Right lobe of liver (tissue), 6 donors: ENCODE results near the gene REN. TPM values are rescaled to one million over a fixed set of nuclear protein-coding genes. Genes with fewer than 3 reads are reported as not detected.

Experiments used
- ATAC-seq, 4 donors: fragments of 200-7000 bp; cut with Tn5 transposase; one replicate each; pipeline ENCODE4 v1.9.1; 2020; ENCODE audit warnings: mild to moderate bottlenecking in 4 of 4, moderate library complexity in 4 of 4
- DNase-seq, 3 donors: peaks; one replicate each; pipeline ENCODE4 v3.0.0-alpha.2; 2020
- H3K27ac ChIP-seq, 3 donors: fragments of 200-600 bp; one replicate each; pipeline ENCODE4 v1.8.0; 2022
- H3K27me3 ChIP-seq, 2 donors: fragments of 200-600 bp; one replicate each; pipeline ENCODE4 v1.8.0; 2022
- H3K36me3 ChIP-seq, 4 donors: fragments of 200-600 bp; sonication (generic) in 1 of 4; one replicate each; pipeline versions ENCODE4 v1.5.1 to v1.8.0; 2017 to 2022; ENCODE audit warnings: control low read depth in 1 of 4
- H3K4me1 ChIP-seq, 4 donors: fragments of 200-600 bp; sonication (generic) in 1 of 4; one replicate each; pipeline versions ENCODE4 v1.5.1 to v1.8.0; 2017 to 2022; ENCODE audit warnings: control low read depth in 1 of 4
- H3K4me3 ChIP-seq, 3 donors: fragments of 200-600 bp; one replicate each; pipeline ENCODE4 v1.8.0; 2022
- H3K9me3 ChIP-seq, 4 donors: fragments of 200-600 bp; sonication (generic) in 1 of 4; one replicate each; pipeline versions ENCODE4 v1.5.1 to v1.8.0; 2017 to 2022; ENCODE audit warnings: control low read depth in 1 of 4
- CTCF ChIP-seq, 4 donors: fragments of 200-600 bp in 3 of 4; fragments of 450-650 bp in 1 of 4; IDR thresholded peaks; one replicate each; pipeline versions ENCODE4 v1.5.1 to v1.8.0; 2016 to 2022; ENCODE audit warnings: antibody characterized with exemption in 4 of 4, mild to moderate bottlenecking in 2 of 4
- POLR2A ChIP-seq: fragments of 450-650 bp; IDR thresholded peaks from one replicate; pipeline ENCODE4 v1.6.1; 2017; ENCODE audit warnings: antibody characterized with exemption, mild to moderate bottlenecking
- WGBS: methylation state at CpG from one replicate; pipeline ENCODE4 v1.1.6; 2018; ENCODE audit warnings: low coverage, low lambda C conversion rate; ENCODE audit not compliant: insufficient coverage; ENCODE audit errors: missing lambda C conversion rate; 5-methylcytosine and 5-hydroxymethylcytosine counted together
- intact Hi-C, 2 donors: fragments of 100-400 bp; cut with DNase I; formaldehyde crosslinking; loops; one replicate each; pipeline versions ENCODE4 v1.11.2 to v1.14.1; 2022
- total RNA-seq, 6 experiments: library from RNA; depleted of rRNA in 2 of 6; stranded (reverse); fragments of >200 nt in 2 of 6; fragmentation: NEBNext Ultra II Directional in 3 of 6; extraction: Animal tissue kit (Norgen Biotek cat#: 25700) in 3 of 6; gene quantifications; one replicate each; pipeline versions ENCODE4 v1.1.0 to v1.2.4, GENCODE V29; 2016 to 2023
- donor health status: DM: no; HTN: yes; CAD: no.
- donor health status: DM: no; HTN: no; CAD: no.
- donor health status: DM: no; HTN: no; CAD: no.
- donor health status: DM: no; HTN: yes; CAD: no.
- donor health status: DM: no; HTN: yes; CAD: no.

The REN gene
- total RNA-seq, 6 experiments from 2014 or later = 0.25 to 0.44 (median 0.27) TPM; not detected in 1

GRCh38 chr1:204130178-204130577 lies 36.0 kb downstream of the REN start:
- H3K9me3 ChIP-seq = no peaks in the 10 kb centered on the region
- peak overlapping the region in 2 of 3 donors; percentile 56 to 66 for H3K4me3 ChIP-seq
- peak; percentile 76 to 83 (median 78) for ATAC-seq
- no CpG with 5 or more reads among the region's 4 CpGs for WGBS
- peaks cover 0 to 22% (median 9%) of the 10 kb centered on the region in 4 donors for H3K36me3 ChIP-seq
- H3K27me3 ChIP-seq = no peaks in the 10 kb centered on the region
- peak; percentile 94 to 97 (median 97) for DNase-seq
- intact Hi-C loops = no loop called here
- TF ChIP-seq POLR2A = peak; percentile 49
- peak in 3 of 4 donors; percentile 13 to 21 (median 17) for TF ChIP-seq CTCF (IDR thresholded peaks at IDR 0.05)
- peaks cover 0 to 63% (median 31%) of the 10 kb centered on the region in 4 donors for H3K4me1 ChIP-seq
- H3K27ac ChIP-seq = peak overlapping the region; percentile 63 to 83 (median 68)

- Histone ChIP-seq H3K27ac (peak overlapping the region; percentile 63 to 83 (median 66)), H3K36me3 (peaks cover 0 to 19% (median 8%) of the 10 kb centered on the region in 4 donors), H3K27me3 (no peaks in the 10 kb centered on the region), H3K4me1 (peaks cover 0 to 59% (median 30%) of the 10 kb centered on the region in 4 donors), H3K9me3 (no peaks in the 10 kb centered on the region), H3K4me3 (peak overlapping the region; percentile 20 to 66 (median 56))
- ATAC-seq (peak; percentile 64 to 72 (median 69)), DNase-seq (peak; percentile 73 to 95 (median 92))
- intact Hi-C loops = loop anchor here (5.0 to 10.0 kb wide), 4 partner anchors 47 to 262 kb away; partner anchors contain the start of gene SOX13 (in 1 of the 2)
- TF ChIP-seq CTCF (IDR thresholded peaks at IDR 0.05) (peak; percentile 84 to 94 (median 92)), POLR2A (no peak)
- 6% methylated on average over 10 of the region's 29 CpGs for WGBS
Observed at GRCh38 chr1:204128964-204129896, 36.9 kb downstream of the REN start.

GRCh38 chr1:204128464-204128963 lies 37.6 kb downstream of the REN start:
- peak overlapping the region; percentile 20 to 66 (median 56) for H3K4me3 ChIP-seq
- ATAC-seq (no peak), DNase-seq (no peak)
- peaks cover 0 to 55% (median 27%) of the 10 kb centered on the region in 4 donors for H3K4me1 ChIP-seq
- TF ChIP-seq POLR2A (no peak), CTCF (IDR thresholded peaks at IDR 0.05) (no peak)
- H3K27ac ChIP-seq = peak overlapping the region in 2 of 3 donors; percentile 63 to 83
- intact Hi-C loops = loop anchor here (5.0 to 10.0 kb wide), 4 partner anchors 46 to 261 kb away; partner anchors contain the start of gene SOX13 (in 1 of the 2)
- no peaks in the 10 kb centered on the region for H3K9me3 ChIP-seq
- peaks cover 0 to 14% (median 7%) of the 10 kb centered on the region in 4 donors for H3K36me3 ChIP-seq
- no peaks in the 10 kb centered on the region for H3K27me3 ChIP-seq
- 20% methylated on average over 2 of the region's 4 CpGs for WGBS

- WGBS = 11% methylated on average over 3 of the region's 5 CpGs
- H3K36me3 ChIP-seq = peaks cover 0 to 20% (median 9%) of the 10 kb centered on the region in 4 donors
- H3K27ac ChIP-seq = peak overlapping the region in 2 of 3 donors; percentile 63 to 83
- DNase-seq = peak; percentile 73 to 84 (median 74)
- ATAC-seq = peak; percentile 37 to 59 (median 39)
- no peaks in the 10 kb centered on the region for H3K9me3 ChIP-seq
- no peaks in the 10 kb centered on the region for H3K27me3 ChIP-seq
- H3K4me1 ChIP-seq = peaks cover 0 to 49% (median 24%) of the 10 kb centered on the region in 4 donors
- intact Hi-C loops = loop anchor here (5.0 to 10.0 kb wide), 4 partner anchors 45 to 260 kb away; partner anchors contain the start of gene SOX13 (in 1 of the 2)
- H3K4me3 ChIP-seq = peak overlapping the region in 1 of 3 donors; percentile 66
- TF ChIP-seq CTCF (IDR thresholded peaks at IDR 0.05) = peak; percentile 94 to 99 (median 98)
- TF ChIP-seq POLR2A = no peak
Observed at GRCh38 chr1:204127597-204128242, 38.4 kb downstream of the REN start.
